Measurements from ENCODE around the gene TNRC6B. TPM values are rescaled to one million over a fixed set of nuclear protein-coding genes. Genes with fewer than 3 reads are reported as not detected.
A peak's percentile ranks its signal among the peaks of the same experiment; 100 is the strongest.
"Not testable (repeated sequence)": the region's sequence is repeated elsewhere in the genome, so short reads cannot be mapped to it uniquely, and the experiment has no call there.

Gene TNRC6B
- total and polyA plus RNA-seq, 9 donors, result 7.0 to 21.7 (median 9.7) TPM

GRCh38 chr22:40211476-40212054 lies 33.8 kb downstream of the TNRC6B start:
- H3K27me3 ChIP-seq (ENCODE audit: control insufficient read depth, insufficient read depth, low read length), result no peaks in the 10 kb centered on the region
- no peaks in the 10 kb centered on the region for H3K9me3 ChIP-seq (replicated peaks; ENCODE audit: control insufficient read depth, low read depth, low read length)
- 73% methylated on average over 5 of the region's 12 CpGs for WGBS (ENCODE audit: insufficient coverage)
- no peak for DNase-seq
- H3K36me3 ChIP-seq (ENCODE audit: control insufficient read depth, insufficient read depth, low read length), result peaks cover 13% of the 10 kb centered on the region
- no peak overlapping the region for H3K4me3 ChIP-seq (ENCODE audit: low read length)
- H3K4me1 ChIP-seq (ENCODE audit: control insufficient read depth, insufficient read depth, low read length), result peaks cover 18% of the 10 kb centered on the region
- peak overlapping the region; percentile 50 for H3K27ac ChIP-seq (ENCODE audit: low read length)

- Histone ChIP-seq H3K9me3 (replicated peaks; ENCODE audit: control insufficient read depth, low read depth, low read length) (no peaks in the 10 kb centered on the region), H3K4me3 (ENCODE audit: low read length) (no peak overlapping the region), H3K27me3 (ENCODE audit: control insufficient read depth, insufficient read depth, low read length) (no peaks in the 10 kb centered on the region), H3K36me3 (ENCODE audit: control insufficient read depth, insufficient read depth, low read length) (peaks cover 13% of the 10 kb centered on the region), H3K4me1 (ENCODE audit: control insufficient read depth, insufficient read depth, low read length) (peaks cover 18% of the 10 kb centered on the region), H3K27ac (ENCODE audit: low read length) (peak overlapping the region; percentile 50)
- peak; percentile 79 for DNase-seq
- WGBS (ENCODE audit: insufficient coverage), result no CpG with 5 or more reads among the region's 2 CpGs
These were observed 34.4 kb downstream of the TNRC6B start for GRCh38 chr22:40212121-40212520.

GRCh38 chr22:40213478-40213877 lies 35.8 kb downstream of the TNRC6B start:
- no peak overlapping the region for H3K4me3 ChIP-seq (ENCODE audit: low read length)
- H3K9me3 ChIP-seq (replicated peaks; ENCODE audit: control insufficient read depth, low read depth, low read length), result no peaks in the 10 kb centered on the region
- H3K4me1 ChIP-seq (ENCODE audit: control insufficient read depth, insufficient read depth, low read length), result peaks cover 18% of the 10 kb centered on the region

GRCh38 chr22:40215266-40215665 lies 37.5 kb downstream of the TNRC6B start:
- H3K4me1 ChIP-seq (ENCODE audit: control insufficient read depth, insufficient read depth, low read length), result peaks cover 30% of the 10 kb centered on the region
- H3K4me3 ChIP-seq (ENCODE audit: low read length), result no peak overlapping the region
- H3K9me3 ChIP-seq (replicated peaks; ENCODE audit: control insufficient read depth, low read depth, low read length), result no peaks in the 10 kb centered on the region
- peak; percentile 51 for DNase-seq
- WGBS (ENCODE audit: insufficient coverage), result 41% methylated on average over 2 of the region's 3 CpGs
- no peak overlapping the region for H3K27ac ChIP-seq (ENCODE audit: low read length)
- H3K27me3 ChIP-seq (ENCODE audit: control insufficient read depth, insufficient read depth, low read length), result no peaks in the 10 kb centered on the region
- peaks cover 13% of the 10 kb centered on the region for H3K36me3 ChIP-seq (ENCODE audit: control insufficient read depth, insufficient read depth, low read length)

More at GRCh38 chr22:40213478-40213877, 35.8 kb downstream of the TNRC6B start:
- H3K27ac ChIP-seq (ENCODE audit: low read length), result no peak overlapping the region
- DNase-seq, result peak; percentile 45
- H3K36me3 ChIP-seq (ENCODE audit: control insufficient read depth, insufficient read depth, low read length), result peaks cover 13% of the 10 kb centered on the region
- no peaks in the 10 kb centered on the region for H3K27me3 ChIP-seq (ENCODE audit: control insufficient read depth, insufficient read depth, low read length)
- WGBS (ENCODE audit: insufficient coverage), result 25% methylated on average over 3 of the region's 4 CpGs

- 76% methylated on average over 7 of the region's 11 CpGs for WGBS (ENCODE audit: insufficient coverage)
- no peaks in the 10 kb centered on the region for H3K9me3 ChIP-seq (replicated peaks; ENCODE audit: control insufficient read depth, low read depth, low read length)
- no peak overlapping the region for H3K4me3 ChIP-seq (ENCODE audit: low read length)
- H3K27ac ChIP-seq (ENCODE audit: low read length), result no peak overlapping the region
- H3K27me3 ChIP-seq (ENCODE audit: control insufficient read depth, insufficient read depth, low read length), result no peaks in the 10 kb centered on the region
- peaks cover 13% of the 10 kb centered on the region for H3K36me3 ChIP-seq (ENCODE audit: control insufficient read depth, insufficient read depth, low read length)
- DNase-seq, result no peak
- peaks cover 38% of the 10 kb centered on the region for H3K4me1 ChIP-seq (ENCODE audit: control insufficient read depth, insufficient read depth, low read length)
These were observed 38.5 kb downstream of the TNRC6B start for GRCh38 chr22:40216041-40216756.

- Histone ChIP-seq H3K4me3 (ENCODE audit: low read length) (no peak overlapping the region), H3K4me1 (ENCODE audit: control insufficient read depth, insufficient read depth, low read length) (peaks cover 30% of the 10 kb centered on the region), H3K9me3 (replicated peaks; ENCODE audit: control insufficient read depth, low read depth, low read length) (no peaks in the 10 kb centered on the region), H3K27ac (ENCODE audit: low read length) (no peak overlapping the region), H3K36me3 (ENCODE audit: control insufficient read depth, insufficient read depth, low read length) (peaks cover 13% of the 10 kb centered on the region), H3K27me3 (ENCODE audit: control insufficient read depth, insufficient read depth, low read length) (no peaks in the 10 kb centered on the region)
- no peak for DNase-seq
- WGBS (ENCODE audit: insufficient coverage), result 92% methylated on average over 2 of the region's 4 CpGs
These were observed 40.4 kb downstream of the TNRC6B start for GRCh38 chr22:40218152-40218551.

GRCh38 chr22:40218723-40219294 lies 41.1 kb downstream of the TNRC6B start:
- Histone ChIP-seq H3K36me3 (ENCODE audit: control insufficient read depth, insufficient read depth, low read length) (peaks cover 8% of the 10 kb centered on the region), H3K4me1 (ENCODE audit: control insufficient read depth, insufficient read depth, low read length) (peaks cover 26% of the 10 kb centered on the region), H3K27ac (ENCODE audit: low read length) (no peak overlapping the region), H3K9me3 (replicated peaks; ENCODE audit: control insufficient read depth, low read depth, low read length) (no peaks in the 10 kb centered on the region), H3K27me3 (ENCODE audit: control insufficient read depth, insufficient read depth, low read length) (no peaks in the 10 kb centered on the region), H3K4me3 (ENCODE audit: low read length) (no peak overlapping the region)
- 65% methylated on average over 5 of the region's 6 CpGs for whole genome bisulfite sequencing (ENCODE audit: insufficient coverage)
- DNase-seq, result no peak

GRCh38 chr22:40220316-40221054 lies 42.8 kb downstream of the TNRC6B start:
- peaks cover 5% of the 10 kb centered on the region for H3K36me3 ChIP-seq (ENCODE audit: control insufficient read depth, insufficient read depth, low read length)
- DNase-seq, result peak; percentile 78
- H3K4me3 ChIP-seq (ENCODE audit: low read length), result no peak overlapping the region
- no CpG with 5 or more reads among the region's 8 CpGs for WGBS (ENCODE audit: insufficient coverage)
- no peaks in the 10 kb centered on the region for H3K27me3 ChIP-seq (ENCODE audit: control insufficient read depth, insufficient read depth, low read length)
- peaks cover 22% of the 10 kb centered on the region for H3K4me1 ChIP-seq (ENCODE audit: control insufficient read depth, insufficient read depth, low read length)
- H3K27ac ChIP-seq (ENCODE audit: low read length), result peak overlapping the region; percentile 57
- H3K9me3 ChIP-seq (replicated peaks; ENCODE audit: control insufficient read depth, low read depth, low read length), result no peaks in the 10 kb centered on the region

- H3K9me3 ChIP-seq (replicated peaks; ENCODE audit: control insufficient read depth, low read depth, low read length), result no peaks in the 10 kb centered on the region
- no peak for DNase-seq
- H3K27me3 ChIP-seq (ENCODE audit: control insufficient read depth, insufficient read depth, low read length), result no peaks in the 10 kb centered on the region
- peaks cover 22% of the 10 kb centered on the region for H3K4me1 ChIP-seq (ENCODE audit: control insufficient read depth, insufficient read depth, low read length)
- no peak overlapping the region for H3K4me3 ChIP-seq (ENCODE audit: low read length)
- no CpG with 5 or more reads among the region's 5 CpGs for WGBS (ENCODE audit: insufficient coverage)
- H3K36me3 ChIP-seq (ENCODE audit: control insufficient read depth, insufficient read depth, low read length), result peaks cover under 1% of the 10 kb centered on the region
- peak overlapping the region; percentile 57 for H3K27ac ChIP-seq (ENCODE audit: low read length)
These were observed 43.3 kb downstream of the TNRC6B start for GRCh38 chr22:40221055-40221414.

- H3K36me3 ChIP-seq (ENCODE audit: control insufficient read depth, insufficient read depth, low read length); H3K27me3 ChIP-seq (ENCODE audit: control insufficient read depth, insufficient read depth, low read length); DNase-seq; H3K4me3 ChIP-seq (ENCODE audit: low read length); H3K27ac ChIP-seq (ENCODE audit: low read length); H3K9me3 ChIP-seq (replicated peaks; ENCODE audit: control insufficient read depth, low read depth, low read length): not testable (repeated sequence)
- WGBS (ENCODE audit: insufficient coverage), result 98% methylated on average over 6 of the region's 8 CpGs
- H3K4me1 ChIP-seq (ENCODE audit: control insufficient read depth, insufficient read depth, low read length), result peaks cover 22% of the 10 kb centered on the region
These were observed 45.3 kb downstream of the TNRC6B start for GRCh38 chr22:40222979-40223378.
